GM23338 (cell line): ENCODE results near the gene NHSL1. TPM values are rescaled to one million over a fixed set of nuclear protein-coding genes. Genes with fewer than 3 reads are reported as not detected.

Experiments used
- ATAC-seq: fragments of 200-7000 bp; cut with Tn5 transposase; 3 replicates; pipeline ENCODE4 v1.9.1; 2020
- DNase-seq: peaks from one replicate; pipeline ENCODE4 v3.0.0-alpha.2; 2015; ENCODE audit warnings: low spot score
- H2AFZ ChIP-seq: fragments of 200-600 bp; sonication (generic); 2 replicates; pipeline ENCODE4 v1.8.0; 2016; ENCODE audit warnings: antibody characterized with exemption, mild to moderate bottlenecking, moderate library complexity
- H3F3A ChIP-seq: fragments of 200-600 bp; sonication (generic); replicated peaks from 2 replicates; pipeline ENCODE4 v1.8.0; 2017; ENCODE audit warnings: antibody characterized with exemption, mixed run types, low read depth
- H3K27ac ChIP-seq: fragments of 200-600 bp; sonication (generic); 2 replicates; pipeline ENCODE4 v1.6.1; 2016; ENCODE audit warnings: low read depth
- H3K27me3 ChIP-seq: fragments of 200-600 bp; sonication (generic); 2 replicates; pipeline ENCODE4 v1.8.0; 2016; ENCODE audit warnings: mild to moderate bottlenecking, mixed run types, moderate library complexity; ENCODE audit not compliant: insufficient read depth
- H3K36me3 ChIP-seq: fragments of 200-600 bp; sonication (generic); 2 replicates; pipeline ENCODE4 v1.8.0; 2016; ENCODE audit warnings: mild to moderate bottlenecking; ENCODE audit not compliant: insufficient read depth
- H3K4me1 ChIP-seq: fragments of 200-600 bp; sonication (generic); 2 replicates; pipeline ENCODE4 v1.8.0; 2016; ENCODE audit warnings: mild to moderate bottlenecking, moderate library complexity; ENCODE audit not compliant: insufficient read depth
- H3K4me2 ChIP-seq: fragments of 200-600 bp; sonication (generic); 2 replicates; pipeline ENCODE4 v1.7.1; 2017; ENCODE audit warnings: mixed run types
- H3K4me3 ChIP-seq: fragments of 200-600 bp; sonication (generic); 2 replicates; pipeline ENCODE4 v1.6.1; 2016; ENCODE audit warnings: mixed run types
- H3K79me2 ChIP-seq: fragments of 200-600 bp; sonication (generic); replicated peaks from 2 replicates; pipeline ENCODE4 v1.8.0; 2017; ENCODE audit warnings: mild to moderate bottlenecking; ENCODE audit not compliant: insufficient read depth
- H3K9me2 ChIP-seq: fragments of 200-600 bp; sonication (generic); 2 replicates; pipeline ENCODE4 v1.8.0; 2017; ENCODE audit not compliant: insufficient read depth
- H4K20me1 ChIP-seq: fragments of 200-600 bp; sonication (generic); replicated peaks from 2 replicates; pipeline ENCODE4 v1.8.0; 2017; ENCODE audit warnings: mild to moderate bottlenecking; ENCODE audit not compliant: insufficient read depth
- H3K27ac Mint-ChIP-seq: 2 replicates; pipeline ENCODE4 v1.8.0; 2020; ENCODE audit warnings: inconsistent platforms, mild to moderate bottlenecking, moderate library complexity, mixed read lengths
- H3K27me3 Mint-ChIP-seq: 3 replicates; pipeline ENCODE4 v1.8.0; 2022; ENCODE audit warnings: low read depth, mild to moderate bottlenecking, moderate library complexity, mixed read lengths, inconsistent platforms; ENCODE audit not compliant: insufficient read depth, poor library complexity
- H3K36me3 Mint-ChIP-seq: 3 replicates; pipeline ENCODE4 v1.8.0; 2021; ENCODE audit warnings: low read depth, mild to moderate bottlenecking, inconsistent platforms, moderate library complexity, mixed read lengths
- H3K4me1 Mint-ChIP-seq: 3 replicates; pipeline ENCODE4 v1.8.0; 2020; ENCODE audit warnings: mild to moderate bottlenecking, inconsistent platforms, mixed read lengths
- H3K4me3 Mint-ChIP-seq: 3 replicates; pipeline ENCODE4 v1.8.0; 2021; ENCODE audit warnings: moderate library complexity, mild to moderate bottlenecking, inconsistent platforms, mixed read lengths
- H3K9me3 Mint-ChIP-seq: 3 replicates; pipeline ENCODE4 v1.8.0; 2020; ENCODE audit warnings: moderate library complexity, mild to moderate bottlenecking, inconsistent platforms, mixed read lengths
- CREB1 ChIP-seq: fragments of 250-450 bp; sonication (Bioruptor Pico); IDR thresholded peaks from 2 replicates; pipeline ENCODE4 v1.5.0; 2020; ENCODE audit warnings: low read depth, mild to moderate bottlenecking, moderate library complexity
- EZH2 ChIP-seq: fragments of 200-600 bp; sonication (generic); IDR thresholded peaks from one replicate; pipeline ENCODE4 v1.8.0; 2017; ENCODE audit warnings: antibody characterized with exemption, mild to moderate bottlenecking, low read depth; ENCODE audit not compliant: unreplicated experiment
- EZH2phosphoT487 ChIP-seq: fragments of 200-600 bp; sonication (generic); IDR thresholded peaks from one replicate; pipeline ENCODE4 v1.8.1; 2018; ENCODE audit warnings: antibody characterized with exemption; ENCODE audit not compliant: unreplicated experiment
- JUNB ChIP-seq: IDR thresholded peaks from one replicate; pipeline ENCODE4 v1.6.1; 2016; ENCODE audit warnings: antibody characterized with exemption; ENCODE audit not compliant: unreplicated experiment
- NANOG ChIP-seq: IDR thresholded peaks from 2 replicates; pipeline ENCODE4 v1.6.1; 2016; ENCODE audit warnings: antibody characterized with exemption, borderline replicate concordance
- POLR2AphosphoS5 ChIP-seq: IDR thresholded peaks from 2 replicates; pipeline ENCODE4 v1.6.1; 2016; ENCODE audit warnings: antibody characterized with exemption, low read depth
- STAT1 ChIP-seq: IDR thresholded peaks from one replicate; pipeline ENCODE4 v1.6.1; 2016; ENCODE audit warnings: antibody characterized with exemption; ENCODE audit not compliant: unreplicated experiment
- ZNF114 ChIP-seq: fragments of 250-450 bp; sonication (Bioruptor Pico); IDR thresholded peaks from 2 replicates; pipeline ENCODE4 v1.5.0; 2020; ENCODE audit warnings: mild to moderate bottlenecking, moderate library complexity
- ZNF331 ChIP-seq: fragments of 250-450 bp; sonication (Bioruptor Pico); IDR thresholded peaks from 2 replicates; pipeline ENCODE4 v1.5.0; 2020; ENCODE audit warnings: low read depth, mild to moderate bottlenecking, moderate library complexity
- polyA plus RNA-seq: library from polyadenylated mRNA; unstranded; fragments of >200 nt; fragmentation: Nextera tagmentation; extraction: Ambion mirVana; gene quantifications from 2 replicates; pipeline ENCODE4 v1.2.1, GENCODE V29; 2016
- total RNA-seq: library from RNA; depleted of rRNA; stranded (reverse); fragments of >200 nt; shearing (Covaris generic); gene quantifications from 2 replicates; pipeline ENCODE4 v1.2.3, GENCODE V29; 2014
- TF ChIP-seq, protein P1 (sequence below): IDR thresholded peaks from 2 replicates; pipeline ENCODE4 v1.6.1; 2016; ENCODE audit warnings: antibody characterized with exemption
- TF ChIP-seq, protein P2 (sequence below): IDR thresholded peaks from one replicate; pipeline ENCODE4 v1.6.1; 2018; ENCODE audit warnings: antibody characterized with exemption; ENCODE audit not compliant: unreplicated experiment
- TF ChIP-seq, protein P3 (sequence below): fragments of 250-450 bp; sonication (Bioruptor Pico); IDR thresholded peaks from 2 replicates; pipeline ENCODE4 v1.5.0; 2020; ENCODE audit warnings: mild to moderate bottlenecking, moderate library complexity
- TF ChIP-seq, protein P4 (sequence below), 2 experiments: fragments of 200-600 bp in 1 of 2; sonication (generic) in 1 of 2; conservative IDR thresholded peaks; 2 replicates each; pipeline versions ENCODE4 v1.5.1 to v1.6.1; 2016 to 2017; ENCODE audit warnings: antibody characterized with exemption in 2 of 2, low read depth in 2 of 2, mild to moderate bottlenecking in 2 of 2, moderate library complexity in 1 of 2

The NHSL1 gene
- total and polyA plus RNA-seq, 2 experiments from 2014 or later, result 11.2 to 24.5 TPM

DNA sequence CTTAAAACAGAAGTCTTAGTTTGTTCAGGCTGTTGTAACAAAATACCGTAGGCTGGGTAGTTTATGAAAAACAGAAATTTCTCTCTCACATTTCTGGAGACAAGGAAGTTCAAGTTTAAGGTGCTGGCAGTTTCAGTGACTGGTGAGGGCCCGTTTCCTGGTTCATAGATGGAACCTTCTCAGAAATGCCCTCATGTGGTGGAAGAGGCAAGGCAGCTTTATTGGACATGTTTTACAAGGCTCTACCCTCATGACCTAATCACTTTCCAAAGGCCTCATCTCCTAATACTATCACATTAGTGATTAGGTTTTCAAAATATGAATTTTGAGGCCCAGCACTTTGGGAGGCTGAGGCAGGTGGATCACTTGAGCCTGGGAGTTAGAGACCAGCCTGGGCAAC, 92.9 kb downstream of the NHSL1 start:
- Mint-ChIP-seq H3K9me3 (no peaks in the 10 kb centered on the region), H3K27ac (no peak overlapping the region), H3K4me1 (peaks cover 5% of the 10 kb centered on the region), H3K27me3 (peaks cover 7% of the 10 kb centered on the region), H3K36me3 (peaks cover 52% of the 10 kb centered on the region), H3K4me3 (no peak overlapping the region)
- DNase-seq (no peak), ATAC-seq (no peak)
- no peaks in the 10 kb centered on the region for H3K27me3 ChIP-seq
- no peaks in the 10 kb centered on the region; the same call in 1 of the 2 replicates for H3F3A ChIP-seq
- H3K36me3 ChIP-seq, result peaks cover 37% of the 10 kb centered on the region
- TF ChIP-seq ZNF331 (CRISPR knock-in tag) (no peak), EZH2phosphoT487 (no peak), ZNF114 (CRISPR knock-in tag) (no peak), STAT1 (no peak), POLR2AphosphoS5 (no peak), CREB1 (CRISPR knock-in tag) (no peak), NANOG (no peak), JUNB (no peak), EZH2 (no peak)
- TF ChIP-seq, protein P1, sequence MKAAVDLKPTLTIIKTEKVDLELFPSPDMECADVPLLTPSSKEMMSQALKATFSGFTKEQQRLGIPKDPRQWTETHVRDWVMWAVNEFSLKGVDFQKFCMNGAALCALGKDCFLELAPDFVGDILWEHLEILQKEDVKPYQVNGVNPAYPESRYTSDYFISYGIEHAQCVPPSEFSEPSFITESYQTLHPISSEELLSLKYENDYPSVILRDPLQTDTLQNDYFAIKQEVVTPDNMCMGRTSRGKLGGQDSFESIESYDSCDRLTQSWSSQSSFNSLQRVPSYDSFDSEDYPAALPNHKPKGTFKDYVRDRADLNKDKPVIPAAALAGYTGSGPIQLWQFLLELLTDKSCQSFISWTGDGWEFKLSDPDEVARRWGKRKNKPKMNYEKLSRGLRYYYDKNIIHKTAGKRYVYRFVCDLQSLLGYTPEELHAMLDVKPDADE, result no peak
- TF ChIP-seq, protein P2, sequence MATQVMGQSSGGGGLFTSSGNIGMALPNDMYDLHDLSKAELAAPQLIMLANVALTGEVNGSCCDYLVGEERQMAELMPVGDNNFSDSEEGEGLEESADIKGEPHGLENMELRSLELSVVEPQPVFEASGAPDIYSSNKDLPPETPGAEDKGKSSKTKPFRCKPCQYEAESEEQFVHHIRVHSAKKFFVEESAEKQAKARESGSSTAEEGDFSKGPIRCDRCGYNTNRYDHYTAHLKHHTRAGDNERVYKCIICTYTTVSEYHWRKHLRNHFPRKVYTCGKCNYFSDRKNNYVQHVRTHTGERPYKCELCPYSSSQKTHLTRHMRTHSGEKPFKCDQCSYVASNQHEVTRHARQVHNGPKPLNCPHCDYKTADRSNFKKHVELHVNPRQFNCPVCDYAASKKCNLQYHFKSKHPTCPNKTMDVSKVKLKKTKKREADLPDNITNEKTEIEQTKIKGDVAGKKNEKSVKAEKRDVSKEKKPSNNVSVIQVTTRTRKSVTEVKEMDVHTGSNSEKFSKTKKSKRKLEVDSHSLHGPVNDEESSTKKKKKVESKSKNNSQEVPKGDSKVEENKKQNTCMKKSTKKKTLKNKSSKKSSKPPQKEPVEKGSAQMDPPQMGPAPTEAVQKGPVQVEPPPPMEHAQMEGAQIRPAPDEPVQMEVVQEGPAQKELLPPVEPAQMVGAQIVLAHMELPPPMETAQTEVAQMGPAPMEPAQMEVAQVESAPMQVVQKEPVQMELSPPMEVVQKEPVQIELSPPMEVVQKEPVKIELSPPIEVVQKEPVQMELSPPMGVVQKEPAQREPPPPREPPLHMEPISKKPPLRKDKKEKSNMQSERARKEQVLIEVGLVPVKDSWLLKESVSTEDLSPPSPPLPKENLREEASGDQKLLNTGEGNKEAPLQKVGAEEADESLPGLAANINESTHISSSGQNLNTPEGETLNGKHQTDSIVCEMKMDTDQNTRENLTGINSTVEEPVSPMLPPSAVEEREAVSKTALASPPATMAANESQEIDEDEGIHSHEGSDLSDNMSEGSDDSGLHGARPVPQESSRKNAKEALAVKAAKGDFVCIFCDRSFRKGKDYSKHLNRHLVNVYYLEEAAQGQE, result no peak
- TF ChIP-seq, protein P3, sequence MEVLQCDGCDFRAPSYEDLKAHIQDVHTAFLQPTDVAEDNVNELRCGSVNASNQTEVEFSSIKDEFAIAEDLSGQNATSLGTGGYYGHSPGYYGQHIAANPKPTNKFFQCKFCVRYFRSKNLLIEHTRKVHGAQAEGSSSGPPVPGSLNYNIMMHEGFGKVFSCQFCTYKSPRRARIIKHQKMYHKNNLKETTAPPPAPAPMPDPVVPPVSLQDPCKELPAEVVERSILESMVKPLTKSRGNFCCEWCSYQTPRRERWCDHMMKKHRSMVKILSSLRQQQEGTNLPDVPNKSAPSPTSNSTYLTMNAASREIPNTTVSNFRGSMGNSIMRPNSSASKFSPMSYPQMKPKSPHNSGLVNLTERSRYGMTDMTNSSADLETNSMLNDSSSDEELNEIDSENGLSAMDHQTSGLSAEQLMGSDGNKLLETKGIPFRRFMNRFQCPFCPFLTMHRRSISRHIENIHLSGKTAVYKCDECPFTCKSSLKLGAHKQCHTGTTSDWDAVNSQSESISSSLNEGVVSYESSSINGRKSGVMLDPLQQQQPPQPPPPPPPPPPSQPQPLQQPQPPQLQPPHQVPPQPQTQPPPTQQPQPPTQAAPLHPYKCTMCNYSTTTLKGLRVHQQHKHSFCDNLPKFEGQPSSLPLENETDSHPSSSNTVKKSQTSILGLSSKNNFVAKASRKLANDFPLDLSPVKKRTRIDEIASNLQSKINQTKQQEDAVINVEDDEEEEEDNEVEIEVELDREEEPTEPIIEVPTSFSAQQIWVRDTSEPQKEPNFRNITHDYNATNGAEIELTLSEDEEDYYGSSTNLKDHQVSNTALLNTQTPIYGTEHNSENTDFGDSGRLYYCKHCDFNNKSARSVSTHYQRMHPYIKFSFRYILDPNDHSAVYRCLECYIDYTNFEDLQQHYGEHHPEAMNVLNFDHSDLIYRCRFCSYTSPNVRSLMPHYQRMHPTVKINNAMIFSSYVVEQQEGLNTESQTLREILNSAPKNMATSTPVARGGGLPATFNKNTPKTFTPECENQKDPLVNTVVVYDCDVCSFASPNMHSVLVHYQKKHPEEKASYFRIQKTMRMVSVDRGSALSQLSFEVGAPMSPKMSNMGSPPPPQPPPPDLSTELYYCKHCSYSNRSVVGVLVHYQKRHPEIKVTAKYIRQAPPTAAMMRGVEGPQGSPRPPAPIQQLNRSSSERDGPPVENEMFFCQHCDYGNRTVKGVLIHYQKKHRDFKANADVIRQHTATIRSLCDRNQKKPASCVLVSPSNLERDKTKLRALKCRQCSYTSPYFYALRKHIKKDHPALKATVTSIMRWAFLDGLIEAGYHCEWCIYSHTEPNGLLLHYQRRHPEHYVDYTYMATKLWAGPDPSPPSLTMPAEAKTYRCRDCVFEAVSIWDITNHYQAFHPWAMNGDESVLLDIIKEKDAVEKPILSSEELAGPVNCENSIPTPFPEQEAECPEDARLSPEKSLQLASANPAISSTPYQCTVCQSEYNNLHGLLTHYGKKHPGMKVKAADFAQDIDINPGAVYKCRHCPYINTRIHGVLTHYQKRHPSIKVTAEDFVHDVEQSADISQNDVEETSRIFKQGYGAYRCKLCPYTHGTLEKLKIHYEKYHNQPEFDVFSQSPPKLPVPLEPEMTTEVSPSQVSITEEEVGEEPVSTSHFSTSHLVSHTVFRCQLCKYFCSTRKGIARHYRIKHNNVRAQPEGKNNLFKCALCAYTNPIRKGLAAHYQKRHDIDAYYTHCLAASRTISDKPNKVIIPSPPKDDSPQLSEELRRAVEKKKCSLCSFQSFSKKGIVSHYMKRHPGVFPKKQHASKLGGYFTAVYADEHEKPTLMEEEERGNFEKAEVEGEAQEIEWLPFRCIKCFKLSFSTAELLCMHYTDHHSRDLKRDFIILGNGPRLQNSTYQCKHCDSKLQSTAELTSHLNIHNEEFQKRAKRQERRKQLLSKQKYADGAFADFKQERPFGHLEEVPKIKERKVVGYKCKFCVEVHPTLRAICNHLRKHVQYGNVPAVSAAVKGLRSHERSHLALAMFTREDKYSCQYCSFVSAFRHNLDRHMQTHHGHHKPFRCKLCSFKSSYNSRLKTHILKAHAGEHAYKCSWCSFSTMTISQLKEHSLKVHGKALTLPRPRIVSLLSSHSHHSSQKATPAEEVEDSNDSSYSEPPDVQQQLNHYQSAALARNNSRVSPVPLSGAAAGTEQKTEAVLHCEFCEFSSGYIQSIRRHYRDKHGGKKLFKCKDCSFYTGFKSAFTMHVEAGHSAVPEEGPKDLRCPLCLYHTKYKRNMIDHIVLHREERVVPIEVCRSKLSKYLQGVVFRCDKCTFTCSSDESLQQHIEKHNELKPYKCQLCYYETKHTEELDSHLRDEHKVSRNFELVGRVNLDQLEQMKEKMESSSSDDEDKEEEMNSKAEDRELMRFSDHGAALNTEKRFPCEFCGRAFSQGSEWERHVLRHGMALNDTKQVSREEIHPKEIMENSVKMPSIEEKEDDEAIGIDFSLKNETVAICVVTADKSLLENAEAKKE (CRISPR knock-in tag), result no peak
- TF ChIP-seq, protein P4, sequence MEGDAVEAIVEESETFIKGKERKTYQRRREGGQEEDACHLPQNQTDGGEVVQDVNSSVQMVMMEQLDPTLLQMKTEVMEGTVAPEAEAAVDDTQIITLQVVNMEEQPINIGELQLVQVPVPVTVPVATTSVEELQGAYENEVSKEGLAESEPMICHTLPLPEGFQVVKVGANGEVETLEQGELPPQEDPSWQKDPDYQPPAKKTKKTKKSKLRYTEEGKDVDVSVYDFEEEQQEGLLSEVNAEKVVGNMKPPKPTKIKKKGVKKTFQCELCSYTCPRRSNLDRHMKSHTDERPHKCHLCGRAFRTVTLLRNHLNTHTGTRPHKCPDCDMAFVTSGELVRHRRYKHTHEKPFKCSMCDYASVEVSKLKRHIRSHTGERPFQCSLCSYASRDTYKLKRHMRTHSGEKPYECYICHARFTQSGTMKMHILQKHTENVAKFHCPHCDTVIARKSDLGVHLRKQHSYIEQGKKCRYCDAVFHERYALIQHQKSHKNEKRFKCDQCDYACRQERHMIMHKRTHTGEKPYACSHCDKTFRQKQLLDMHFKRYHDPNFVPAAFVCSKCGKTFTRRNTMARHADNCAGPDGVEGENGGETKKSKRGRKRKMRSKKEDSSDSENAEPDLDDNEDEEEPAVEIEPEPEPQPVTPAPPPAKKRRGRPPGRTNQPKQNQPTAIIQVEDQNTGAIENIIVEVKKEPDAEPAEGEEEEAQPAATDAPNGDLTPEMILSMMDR (conservative IDR thresholded peaks at IDR 0.05; ENCODE audit: low read depth in 2 of 2), result no peak
- H3K27ac ChIP-seq, result no peak overlapping the region
- no peaks in the 10 kb centered on the region; the same call in 1 of the 2 replicates for H4K20me1 ChIP-seq
- H3K9me2 ChIP-seq, result no peaks in the 10 kb centered on the region
- no peak overlapping the region for H3K4me2 ChIP-seq
- no peak overlapping the region for H2AFZ ChIP-seq
- H3K79me2 ChIP-seq, result no peaks in the 10 kb centered on the region
- H3K4me1 ChIP-seq, result no peaks in the 10 kb centered on the region; the same call in 1 of the 2 replicates
- no peak overlapping the region for H3K4me3 ChIP-seq
